Measurements from ENCODE around the gene DCP2.

GRCh38 chr5:113017881-113018635 is 41.5 kb downstream of the DCP2 start:
- TF ChIP-seq POLR2A (IDR thresholded peaks at IDR 0.05) (no peak), CTCF (IDR thresholded peaks at IDR 0.05 in 4 of 5, conservative IDR thresholded peaks at IDR 0.05 in 1 of 5) (no peak)
